ENCODE results near the gene FHOD3.

FHOD3 gene

DNA sequence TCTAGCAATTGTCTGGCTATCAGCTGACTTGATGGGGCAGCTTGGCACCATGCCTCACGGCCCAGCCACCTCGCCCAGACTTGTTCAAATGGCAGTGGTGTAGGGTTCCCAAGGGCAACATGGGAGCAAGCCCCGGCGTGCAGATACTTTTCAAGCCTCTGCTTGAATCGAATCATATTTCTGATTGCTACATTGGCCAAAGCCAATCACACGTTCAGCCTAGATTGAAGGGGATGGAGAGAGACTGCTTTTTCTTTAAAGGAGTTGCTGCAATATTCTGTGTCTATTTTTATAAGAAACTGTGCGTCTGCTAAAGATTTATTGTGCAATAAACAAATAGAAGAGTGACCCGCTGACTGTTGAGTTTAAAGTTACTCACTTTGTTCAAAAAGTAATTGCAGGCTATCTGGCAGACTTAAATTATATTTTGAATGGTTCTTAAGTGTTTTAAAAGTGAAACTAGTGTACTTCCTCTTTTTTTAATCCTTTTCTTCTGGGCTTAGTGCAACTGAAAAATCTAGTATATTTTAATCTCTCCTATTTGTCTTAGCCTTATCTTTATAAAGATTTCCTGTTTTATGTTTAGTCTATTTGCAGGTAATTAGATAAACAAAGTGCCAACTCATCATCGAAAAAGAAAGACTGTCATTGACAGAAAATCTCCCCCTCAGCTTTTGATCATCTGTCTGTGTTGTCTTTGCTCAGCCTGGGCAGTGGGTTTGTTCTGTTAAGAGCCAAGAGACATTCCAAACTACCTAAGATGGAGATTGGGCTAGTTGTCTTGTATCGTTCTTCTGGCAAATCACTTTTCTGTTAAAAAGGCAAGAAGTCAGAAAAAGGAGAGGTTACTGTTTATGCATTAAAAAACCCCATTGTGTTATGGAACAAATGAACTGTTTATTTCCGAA lies 375.2 kb downstream of the FHOD3 start:
- in situ Hi-C loops (cut with MboI; ENCODE audit: low pct_unique_long_range_greater_than_20kb, low sequenced_read_pairs, unreplicated experiment), result no loop called here
- no peak for DNase-seq (ENCODE audit: low spot score)

GRCh38 chr18:36673452-36673851 lies 375.9 kb downstream of the FHOD3 start:
- in situ Hi-C loops (cut with MboI; ENCODE audit: low pct_unique_long_range_greater_than_20kb, low sequenced_read_pairs, unreplicated experiment), result no loop called here
- no peak for DNase-seq (ENCODE audit: low spot score)
- TF ChIP-seq, protein P1, sequence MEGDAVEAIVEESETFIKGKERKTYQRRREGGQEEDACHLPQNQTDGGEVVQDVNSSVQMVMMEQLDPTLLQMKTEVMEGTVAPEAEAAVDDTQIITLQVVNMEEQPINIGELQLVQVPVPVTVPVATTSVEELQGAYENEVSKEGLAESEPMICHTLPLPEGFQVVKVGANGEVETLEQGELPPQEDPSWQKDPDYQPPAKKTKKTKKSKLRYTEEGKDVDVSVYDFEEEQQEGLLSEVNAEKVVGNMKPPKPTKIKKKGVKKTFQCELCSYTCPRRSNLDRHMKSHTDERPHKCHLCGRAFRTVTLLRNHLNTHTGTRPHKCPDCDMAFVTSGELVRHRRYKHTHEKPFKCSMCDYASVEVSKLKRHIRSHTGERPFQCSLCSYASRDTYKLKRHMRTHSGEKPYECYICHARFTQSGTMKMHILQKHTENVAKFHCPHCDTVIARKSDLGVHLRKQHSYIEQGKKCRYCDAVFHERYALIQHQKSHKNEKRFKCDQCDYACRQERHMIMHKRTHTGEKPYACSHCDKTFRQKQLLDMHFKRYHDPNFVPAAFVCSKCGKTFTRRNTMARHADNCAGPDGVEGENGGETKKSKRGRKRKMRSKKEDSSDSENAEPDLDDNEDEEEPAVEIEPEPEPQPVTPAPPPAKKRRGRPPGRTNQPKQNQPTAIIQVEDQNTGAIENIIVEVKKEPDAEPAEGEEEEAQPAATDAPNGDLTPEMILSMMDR (IDR thresholded peaks at IDR 0.05; ENCODE audit: extremely low read depth, insufficient read depth, missing control alignments), result no peak

More for the DNA sequence above, 375.2 kb downstream of the FHOD3 start:
- TF ChIP-seq, protein P1 (IDR thresholded peaks at IDR 0.05; ENCODE audit: extremely low read depth, insufficient read depth, missing control alignments), result no peak

GRCh38 chr18:36675076-36675475 lies 377.6 kb downstream of the FHOD3 start:
- in situ Hi-C loops (cut with MboI; ENCODE audit: low pct_unique_long_range_greater_than_20kb, low sequenced_read_pairs, unreplicated experiment), result no loop called here
- DNase-seq (ENCODE audit: low spot score), result no peak
- TF ChIP-seq, protein P1 (IDR thresholded peaks at IDR 0.05; ENCODE audit: extremely low read depth, insufficient read depth, missing control alignments), result no peak

- in situ Hi-C loops (cut with MboI; ENCODE audit: low pct_unique_long_range_greater_than_20kb, low sequenced_read_pairs, unreplicated experiment), result no loop called here
- DNase-seq (ENCODE audit: low spot score), result no peak
- TF ChIP-seq, protein P1 (IDR thresholded peaks at IDR 0.05; ENCODE audit: extremely low read depth, insufficient read depth, missing control alignments), result no peak
Observed at GRCh38 chr18:36675542-36675941, 378.0 kb downstream of the FHOD3 start.

DNA sequence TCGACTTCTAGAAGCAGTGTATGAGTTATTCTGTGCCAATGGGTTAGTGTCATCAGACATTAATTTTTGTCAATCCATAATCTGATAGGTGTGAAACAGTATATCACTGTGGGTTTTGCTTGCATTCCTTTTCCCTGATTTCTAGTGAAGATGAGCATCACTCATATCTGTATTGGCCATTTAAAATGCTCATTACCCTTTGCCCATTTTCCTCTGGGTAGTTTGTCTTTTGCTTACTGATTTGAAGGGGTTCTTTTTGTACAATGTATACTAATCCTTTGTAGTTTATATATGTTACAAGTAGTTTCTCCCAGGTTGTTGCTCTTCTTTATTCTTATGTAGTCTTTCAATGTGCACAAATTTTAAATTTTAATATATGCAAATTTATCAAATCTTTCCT lies 379.1 kb downstream of the FHOD3 start:
- TF ChIP-seq, protein P1 (IDR thresholded peaks at IDR 0.05; ENCODE audit: extremely low read depth, insufficient read depth, missing control alignments), result no peak
- in situ Hi-C loops (cut with MboI; ENCODE audit: low pct_unique_long_range_greater_than_20kb, low sequenced_read_pairs, unreplicated experiment), result no loop called here
- DNase-seq (ENCODE audit: low spot score), result no peak

DNA sequence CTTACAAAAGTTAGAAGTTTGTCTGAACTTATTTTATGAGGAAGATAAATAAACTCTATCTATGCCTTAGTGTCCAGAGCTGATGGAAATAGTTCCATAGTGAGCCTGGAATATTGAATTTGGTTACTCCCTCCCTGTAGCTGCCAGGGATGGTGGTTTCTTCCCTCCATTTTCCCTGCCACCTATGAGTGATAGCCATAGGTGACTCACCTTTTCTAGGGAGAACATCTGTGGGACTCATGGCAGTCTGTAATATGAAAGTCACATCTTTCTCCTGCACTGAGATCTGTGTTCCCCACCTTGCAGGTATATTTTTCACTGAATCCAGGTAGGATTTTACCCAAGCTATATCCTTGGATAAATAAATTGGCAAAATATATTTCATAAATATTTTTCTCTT lies 382.5 kb downstream of the FHOD3 start:
- DNase-seq (ENCODE audit: low spot score), result no peak
- TF ChIP-seq, protein P1 (IDR thresholded peaks at IDR 0.05; ENCODE audit: extremely low read depth, insufficient read depth, missing control alignments), result no peak
- in situ Hi-C loops (cut with MboI; ENCODE audit: low pct_unique_long_range_greater_than_20kb, low sequenced_read_pairs, unreplicated experiment), result no loop called here
